GM18867 (cell line): ENCODE results near the gene ST8SIA3.
"Not testable (repeated sequence)": the region's sequence is repeated elsewhere in the genome, so short reads cannot be mapped to it uniquely, and the experiment has no call there.

Source experiments
- ATAC-seq: cut with Tn5 transposase; IDR thresholded peaks from one replicate; pipeline ENCODE4 v1.9.1; 2021; ENCODE audit warnings: mild to moderate bottlenecking, moderate library complexity; ENCODE audit not compliant: unreplicated experiment

The ST8SIA3 gene

DNA sequence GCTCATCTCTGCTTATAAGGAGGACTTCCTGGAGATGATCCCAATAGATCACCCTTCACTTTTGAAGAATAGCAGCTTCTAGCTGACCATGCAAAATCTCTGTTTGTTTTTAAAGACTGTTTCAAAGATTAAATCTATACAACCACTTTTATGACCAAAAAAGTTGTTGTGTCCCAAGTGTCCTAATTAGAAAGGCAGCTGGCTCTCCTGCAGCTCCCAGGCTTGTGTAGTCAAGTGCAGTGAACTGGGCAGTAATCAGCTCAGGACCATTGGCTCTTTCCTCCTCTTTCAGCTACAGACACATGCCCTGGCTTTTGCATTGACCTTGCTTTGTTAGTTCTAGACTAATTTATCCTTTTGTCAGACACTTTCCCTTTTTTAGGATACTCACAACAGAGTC lies 10.4 kb downstream of the ST8SIA3 start:
- no peak for ATAC-seq

GRCh38 chr18:57364460-57364859 lies 12.1 kb downstream of the ST8SIA3 start:
- ATAC-seq: no peak

DNA sequence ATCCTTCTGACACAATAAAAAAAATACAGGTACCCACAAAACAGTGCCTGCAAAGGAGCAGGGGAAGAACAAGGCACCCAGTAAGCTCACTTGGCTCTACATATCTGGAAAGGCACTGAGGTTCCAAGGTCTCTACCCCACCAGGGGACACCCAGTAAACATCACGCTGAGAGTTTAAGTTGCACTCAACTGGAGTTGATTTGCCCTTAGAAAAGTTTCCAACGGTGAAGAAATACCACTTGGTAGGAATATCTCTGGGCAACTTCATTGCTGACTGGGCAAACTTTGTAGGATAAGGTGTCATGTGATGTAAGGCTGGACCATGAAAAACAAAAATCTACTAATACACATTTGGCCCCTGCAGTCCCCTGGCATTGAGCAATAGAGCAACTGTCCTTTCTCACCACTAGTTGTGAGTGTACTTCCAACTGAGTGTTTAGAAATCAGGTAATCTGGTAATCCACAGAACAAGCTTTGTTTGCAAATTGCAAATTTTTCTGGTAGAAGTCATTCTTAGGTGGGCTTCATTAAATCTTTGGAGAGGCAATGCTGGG lies 14.2 kb downstream of the ST8SIA3 start:
- ATAC-seq: no peak

GRCh38 chr18:57372444-57372843 lies 20.1 kb downstream of the ST8SIA3 start:
- no peak for ATAC-seq

- no peak for ATAC-seq
Measured at GRCh38 chr18:57373017-57373416, 20.7 kb downstream of the ST8SIA3 start.

DNA sequence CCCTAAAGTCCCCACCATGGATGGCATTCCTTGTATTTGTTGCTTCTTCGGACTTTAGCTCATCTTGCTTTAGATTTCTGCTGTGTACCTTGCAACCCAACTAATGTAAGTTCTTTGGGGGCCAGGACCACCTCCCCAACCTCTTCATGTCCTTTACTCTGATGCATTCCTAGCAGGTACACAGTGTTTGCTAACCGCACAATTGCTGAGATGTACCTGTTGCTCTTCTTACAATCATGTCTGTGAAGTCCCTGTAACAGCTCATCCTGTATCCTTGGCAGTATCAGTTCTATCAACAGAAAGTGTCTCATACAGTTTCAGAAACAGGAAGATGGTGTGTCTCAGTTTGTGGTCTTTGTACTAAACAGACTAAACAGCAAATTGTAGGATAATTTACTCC lies 24.1 kb downstream of the ST8SIA3 start:
- ATAC-seq: no peak

DNA sequence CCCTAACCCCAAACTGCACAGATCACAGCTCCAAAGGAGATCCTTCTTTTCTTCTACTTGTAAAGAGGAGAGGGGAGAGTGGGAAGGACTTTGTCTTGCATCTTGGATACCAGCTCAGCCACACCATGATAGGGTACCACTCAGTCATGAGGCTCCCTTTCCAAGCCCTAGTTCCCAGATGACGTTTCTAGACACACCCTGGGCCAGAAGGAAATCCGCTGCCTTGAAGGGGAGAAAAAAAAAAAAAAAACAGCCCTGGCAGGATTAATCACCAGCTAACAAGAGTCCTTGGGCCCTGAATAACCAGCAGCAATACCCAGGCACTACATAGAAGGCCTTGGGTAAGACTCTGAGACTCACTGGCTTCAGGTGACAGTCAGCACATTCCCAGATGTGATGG lies 36.9 kb downstream of the ST8SIA3 start:
- no peak for ATAC-seq

DNA sequence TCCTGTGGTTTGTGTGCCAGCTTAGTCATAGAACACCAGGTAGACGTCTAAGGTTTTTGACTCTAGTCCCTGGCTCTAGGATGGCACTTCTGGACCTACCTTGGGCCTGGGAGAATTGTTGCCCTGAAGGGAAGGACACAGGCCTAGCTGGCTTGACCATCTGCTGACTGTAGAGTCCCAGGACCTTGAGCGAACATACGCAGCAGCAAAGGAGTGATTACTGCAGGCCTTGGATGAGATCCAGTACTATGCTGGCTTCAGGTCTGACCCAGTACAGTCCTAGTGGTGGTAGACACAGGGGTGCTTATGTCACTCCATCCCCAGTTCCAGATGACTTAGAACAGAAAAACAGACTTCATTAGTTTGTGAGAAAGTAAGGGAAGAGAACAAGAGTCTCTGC lies 37.7 kb downstream of the ST8SIA3 start:
- ATAC-seq: no peak

GRCh38 chr18:57394749-57395148 lies 42.4 kb downstream of the ST8SIA3 start:
- not testable (repeated sequence) for ATAC-seq

- not testable (repeated sequence) for ATAC-seq
Measured at GRCh38 chr18:57396831-57397230, 44.5 kb downstream of the ST8SIA3 start.

- no peak for ATAC-seq
Measured at GRCh38 chr18:57397440-57398132, 45.2 kb downstream of the ST8SIA3 start.

DNA sequence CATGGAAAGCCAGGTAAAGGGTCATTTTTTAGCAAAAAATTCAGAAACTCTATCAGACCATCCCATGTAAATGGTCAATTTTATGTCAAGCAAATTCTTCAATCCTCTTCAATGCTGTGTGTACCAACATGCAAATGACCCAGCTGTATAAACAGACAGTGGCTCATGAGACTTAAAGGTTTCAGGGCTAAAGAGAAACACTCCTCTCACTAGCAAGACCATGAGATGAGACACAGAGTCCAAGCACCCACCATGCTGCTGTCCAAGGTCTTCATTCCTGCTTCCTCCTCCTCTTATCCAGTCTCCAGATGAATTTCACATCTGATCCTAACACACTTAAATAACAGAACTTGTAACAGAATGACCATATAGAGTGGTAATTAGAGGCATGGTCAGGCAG lies 52.0 kb downstream of the ST8SIA3 start:
- ATAC-seq: no peak

- no peak for ATAC-seq
Measured at GRCh38 chr18:57409650-57410049, 57.3 kb downstream of the ST8SIA3 start.

- ATAC-seq: no peak
Measured at GRCh38 chr18:57410749-57411148, 58.4 kb downstream of the ST8SIA3 start.

- no peak for ATAC-seq
Measured at GRCh38 chr18:57416542-57416941, 64.2 kb downstream of the ST8SIA3 start.
